Erythroblast (primary cell): ENCODE data around the gene MCF2L.

ENCODE experiments used
- DNase-seq, 2 experiments: peaks; one replicate each; lab custom pipeline; 2025; lab: John Stamatoyannopoulos, UW
- GATA1 ChIP-seq: IDR thresholded peaks from 2 replicates; pipeline ENCODE4 v1.6.1; 2011; ENCODE audit warnings: low read depth, mild to moderate bottlenecking, control low read depth, low read length, moderate library complexity
- POLR2A ChIP-seq: IDR thresholded peaks from 2 replicates; pipeline ENCODE4 v1.6.1; 2011; ENCODE audit warnings: mild to moderate bottlenecking, low read length

MCF2L gene

DNA sequence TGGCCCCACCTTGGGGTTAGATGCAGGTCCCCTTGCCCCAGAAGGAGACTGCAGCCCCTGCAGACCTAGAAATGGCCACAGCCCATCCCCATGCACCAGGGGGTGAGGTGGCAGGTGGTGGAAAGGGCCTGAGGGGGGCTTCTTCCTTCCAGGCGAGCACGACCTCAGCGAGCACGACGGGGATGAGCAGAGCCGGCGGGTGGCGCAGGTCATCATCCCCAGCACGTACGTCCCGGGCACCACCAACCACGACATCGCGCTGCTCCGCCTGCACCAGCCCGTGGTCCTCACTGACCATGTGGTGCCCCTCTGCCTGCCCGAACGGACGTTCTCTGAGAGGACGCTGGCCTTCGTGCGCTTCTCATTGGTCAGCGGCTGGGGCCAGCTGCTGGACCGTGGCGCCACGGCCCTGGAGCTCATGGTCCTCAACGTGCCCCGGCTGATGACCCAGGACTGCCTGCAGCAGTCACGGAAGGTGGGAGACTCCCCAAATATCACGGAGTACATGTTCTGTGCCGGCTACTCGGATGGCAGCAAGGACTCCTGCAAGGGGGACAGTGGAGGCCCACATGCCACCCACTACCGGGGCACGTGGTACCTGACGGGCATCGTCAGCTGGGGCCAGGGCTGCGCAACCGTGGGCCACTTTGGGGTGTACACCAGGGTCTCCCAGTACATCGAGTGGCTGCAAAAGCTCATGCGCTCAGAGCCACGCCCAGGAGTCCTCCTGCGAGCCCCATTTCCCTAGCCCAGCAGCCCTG, 149.4 kb downstream of the MCF2L start:
- no peak for TF ChIP-seq POLR2A
- no peak for TF ChIP-seq GATA1
- DNase-seq = no peak

DNA sequence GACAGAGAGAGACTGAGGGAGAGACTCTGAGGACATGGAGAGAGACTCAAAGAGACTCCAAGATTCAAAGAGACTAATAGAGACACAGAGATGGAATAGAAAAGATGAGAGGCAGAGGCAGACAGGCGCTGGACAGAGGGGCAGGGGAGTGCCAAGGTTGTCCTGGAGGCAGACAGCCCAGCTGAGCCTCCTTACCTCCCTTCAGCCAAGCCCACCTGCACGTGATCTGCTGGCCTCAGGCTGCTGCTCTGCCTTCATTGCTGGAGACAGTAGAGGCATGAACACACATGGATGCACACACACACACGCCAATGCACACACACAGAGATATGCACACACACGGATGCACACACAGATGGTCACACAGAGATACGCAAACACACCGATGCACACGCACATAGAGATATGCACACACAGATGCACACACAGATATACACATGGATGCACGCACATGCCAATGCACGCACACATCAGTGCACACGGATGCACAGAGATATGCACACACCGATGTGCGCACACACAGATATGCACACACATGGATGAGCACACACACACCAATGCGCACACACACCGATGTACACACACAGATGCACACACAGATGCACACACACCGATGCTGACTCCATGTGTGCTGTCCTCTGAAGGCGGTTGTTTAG, 150.3 kb downstream of the MCF2L start:
- no peak for TF ChIP-seq POLR2A
- no peak for TF ChIP-seq GATA1
- no peak for DNase-seq

DNA sequence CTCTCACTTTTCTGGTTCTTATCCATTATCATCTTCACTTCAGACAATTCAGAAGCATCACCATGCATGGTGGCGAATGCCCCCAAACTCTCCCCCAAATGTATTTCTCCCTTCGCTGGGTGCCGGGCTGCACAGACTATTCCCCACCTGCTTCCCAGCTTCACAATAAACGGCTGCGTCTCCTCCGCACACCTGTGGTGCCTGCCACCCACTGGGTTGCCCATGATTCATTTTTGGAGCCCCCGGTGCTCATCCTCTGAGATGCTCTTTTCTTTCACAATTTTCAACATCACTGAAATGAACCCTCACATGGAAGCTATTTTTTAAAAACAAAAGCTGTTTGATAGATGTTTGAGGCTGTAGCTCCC, 150.8 kb downstream of the MCF2L start:
- no peak for TF ChIP-seq POLR2A
- TF ChIP-seq GATA1 = no peak
- DNase-seq = no peak

DNA sequence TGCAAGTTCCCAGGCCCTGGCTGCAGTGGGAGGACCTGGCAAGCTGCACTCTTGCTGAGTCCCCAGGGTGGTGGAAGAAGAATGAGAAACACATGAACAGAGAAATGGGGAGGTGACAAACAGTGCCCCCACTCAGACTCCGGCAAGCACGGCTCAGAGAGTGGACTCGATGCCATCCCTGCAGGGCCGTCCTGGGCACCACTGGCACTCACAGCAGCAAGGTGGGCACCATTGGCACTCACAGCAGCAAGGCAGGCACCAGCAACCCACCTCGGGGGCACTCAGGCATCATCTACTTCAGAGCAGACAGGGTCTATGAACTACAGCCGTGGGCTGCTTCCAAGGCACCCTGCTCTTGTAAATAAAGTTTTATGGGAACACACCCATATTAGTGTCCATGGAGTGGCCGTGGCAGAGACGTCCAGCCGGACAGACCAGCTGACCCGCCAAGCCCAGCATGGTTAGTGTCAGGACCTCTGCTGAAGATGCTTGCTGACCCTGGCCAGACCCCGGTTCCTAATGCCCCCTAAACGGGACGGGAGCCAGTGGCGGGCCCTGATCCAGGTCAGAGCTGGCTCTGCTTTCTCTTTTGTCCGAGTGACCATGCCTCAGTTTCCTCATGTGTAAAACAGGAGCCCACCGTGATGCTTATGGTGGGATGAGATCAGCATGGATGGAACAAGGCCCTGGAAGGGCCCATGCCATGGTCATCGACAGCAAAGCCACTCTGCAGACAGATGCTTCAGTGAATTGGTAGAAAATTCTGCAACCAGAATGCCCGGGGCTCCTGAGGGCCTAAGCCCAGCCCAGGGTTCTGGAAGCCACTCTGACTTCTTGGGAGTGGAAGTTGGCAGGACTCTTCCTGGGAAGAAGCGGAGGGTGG, 151.5 kb downstream of the MCF2L start:
- no peak for DNase-seq
- no peak for TF ChIP-seq GATA1
- TF ChIP-seq POLR2A = no peak

DNA sequence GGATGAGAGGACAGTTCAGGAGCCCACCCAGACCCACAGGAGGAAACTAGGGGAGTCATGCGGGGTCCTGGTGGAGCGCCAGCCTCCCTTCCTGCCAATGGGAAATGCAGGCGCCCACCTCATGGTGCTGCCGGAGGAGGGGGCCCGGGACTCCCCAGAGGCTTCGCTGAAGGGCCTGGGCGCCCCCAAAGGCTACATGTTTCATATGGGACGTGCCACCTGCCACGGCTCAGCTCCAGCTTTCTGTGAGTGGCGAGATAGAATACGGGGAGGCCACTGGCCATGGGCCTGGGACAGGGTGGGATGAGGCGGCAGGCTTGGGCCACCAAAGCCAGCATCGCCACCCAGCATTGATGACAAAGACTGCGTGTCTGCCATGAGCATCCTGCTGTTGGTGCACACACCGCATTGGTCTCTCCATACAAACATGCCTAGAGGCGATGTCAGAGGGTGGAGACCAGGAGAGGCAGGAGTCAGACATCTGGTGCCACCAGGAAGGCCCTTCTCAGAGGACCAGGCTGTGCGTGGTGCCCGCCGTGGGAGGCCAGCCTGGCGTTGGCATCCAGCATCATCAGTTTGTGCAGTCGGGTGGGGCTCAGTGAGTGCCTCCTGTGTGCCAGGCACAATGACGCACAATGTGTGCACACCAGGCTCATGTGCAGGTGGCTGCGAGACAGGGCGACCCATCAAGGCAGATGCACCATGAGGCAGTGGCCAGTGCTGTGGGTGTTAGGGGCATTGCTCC, 152.3 kb downstream of the MCF2L start:
- TF ChIP-seq POLR2A (no peak), GATA1 (no peak)
- no peak for DNase-seq

DNA sequence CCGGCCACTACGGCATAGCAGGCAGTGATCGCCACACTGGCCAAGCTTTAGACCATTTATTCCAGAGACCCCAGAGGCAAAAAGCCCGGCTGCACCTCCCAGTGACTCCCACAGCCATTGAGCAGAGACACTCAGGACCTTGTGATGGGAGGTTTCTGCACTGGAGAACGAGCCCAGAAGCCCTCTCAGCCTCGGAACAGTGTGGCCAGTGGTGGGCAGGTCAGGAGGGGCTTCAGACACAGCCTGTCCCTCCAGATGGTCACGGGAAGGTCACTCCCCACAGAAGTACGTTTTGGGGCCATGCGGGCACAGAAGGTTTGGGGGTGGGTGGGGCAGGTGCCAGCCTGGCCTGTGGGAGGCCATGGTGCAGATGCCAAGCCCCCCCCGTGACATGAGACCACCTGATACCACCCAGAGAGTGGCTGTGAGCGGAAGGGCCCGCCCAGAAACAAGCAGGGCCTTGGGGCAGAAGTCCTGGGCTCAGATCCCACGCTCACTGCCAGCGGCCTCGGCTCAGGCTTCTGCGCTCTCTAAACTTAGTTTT, 153.0 kb downstream of the MCF2L start:
- TF ChIP-seq POLR2A (no peak), GATA1 (no peak)
- DNase-seq = no peak

DNA sequence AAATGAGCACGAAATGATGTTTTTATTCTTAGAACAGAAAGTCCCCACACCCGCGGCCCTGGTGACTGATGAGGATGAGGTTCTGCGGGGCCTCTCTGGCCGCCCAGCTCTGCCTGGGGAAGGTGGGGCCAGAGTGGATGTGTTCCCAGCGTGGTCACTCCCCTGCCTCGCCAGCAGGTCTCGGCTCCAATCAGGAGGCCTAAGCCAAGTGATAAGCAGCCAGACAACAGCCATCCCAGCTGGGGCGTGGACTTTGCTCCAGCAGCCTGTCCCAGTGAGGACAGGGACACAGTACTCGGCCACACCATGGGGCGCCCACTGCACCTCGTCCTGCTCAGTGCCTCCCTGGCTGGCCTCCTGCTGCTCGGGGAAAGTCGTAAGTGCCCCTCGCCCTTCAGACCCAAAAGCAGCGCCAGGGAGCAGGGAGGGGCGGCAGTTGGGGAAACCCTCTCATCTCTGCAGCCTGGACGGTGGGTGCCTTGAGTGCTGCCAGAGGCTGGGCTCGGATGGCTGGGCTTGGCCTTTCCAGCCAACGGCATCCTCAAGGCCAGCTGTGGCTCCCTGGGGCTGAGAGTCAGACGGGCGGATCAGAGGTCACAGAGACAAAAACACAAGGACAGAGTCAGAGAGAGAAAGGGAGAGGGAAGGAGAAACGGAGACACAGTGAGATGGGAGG, 153.7 kb downstream of the MCF2L start, which contains the start of gene F10:
Gene F10 (plus strand): TSS at position 250 of the 676 bp plus-strand sequence. CDS start 57 bp downstream, at position 307.
- TF ChIP-seq POLR2A = no peak
- TF ChIP-seq GATA1 = no peak
- DNase-seq = no peak

DNA sequence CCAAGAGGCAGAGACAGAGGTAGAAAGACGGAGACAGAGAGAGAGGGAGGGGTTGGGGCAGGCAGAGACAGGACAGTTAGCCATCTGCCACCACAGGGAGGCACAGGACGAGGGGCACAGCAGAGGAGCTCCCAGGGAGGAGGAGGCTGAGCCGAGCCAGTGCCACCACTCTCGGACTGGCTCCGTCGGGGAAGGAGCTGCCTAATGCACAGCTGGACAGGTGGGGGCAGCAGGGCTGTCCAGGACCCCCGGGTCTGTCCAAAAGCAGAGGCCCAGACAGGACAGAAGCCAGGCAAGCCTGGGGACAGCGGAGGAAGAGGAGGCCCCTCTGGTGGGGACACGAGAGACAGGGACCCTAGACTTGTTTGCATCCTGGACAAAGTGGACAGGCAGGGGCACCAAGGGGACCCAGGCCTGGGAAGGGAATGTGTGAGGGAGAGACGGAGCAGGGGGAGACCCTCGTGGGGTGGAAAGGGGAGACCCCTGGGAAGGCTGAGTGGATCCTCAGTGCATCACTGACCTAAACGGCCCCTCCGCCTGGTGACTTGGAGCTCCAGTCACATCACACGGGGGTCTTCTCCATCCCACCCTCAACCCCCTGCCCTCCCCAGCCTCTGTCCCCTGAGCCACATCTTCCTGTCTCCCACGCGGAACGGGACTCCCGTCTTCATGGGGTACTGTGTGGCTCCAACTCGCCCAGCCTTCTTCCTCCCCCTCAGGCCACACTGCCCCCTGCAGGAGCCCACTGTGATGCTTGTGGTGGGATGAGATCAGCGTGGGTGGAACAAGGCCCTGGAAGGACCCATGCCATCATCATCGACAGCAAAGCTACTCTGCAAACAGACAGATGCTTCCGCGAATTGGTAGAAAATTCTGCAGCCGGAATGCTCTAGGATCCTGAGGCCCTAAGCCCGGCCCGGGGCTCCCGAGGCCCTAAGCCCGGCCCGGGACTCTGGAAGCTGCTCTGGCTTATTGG, 154.5 kb downstream of the MCF2L start:
- DNase-seq = peak in 1 of 2 experiments; percentile 36
- TF ChIP-seq POLR2A (no peak), GATA1 (no peak)

DNA sequence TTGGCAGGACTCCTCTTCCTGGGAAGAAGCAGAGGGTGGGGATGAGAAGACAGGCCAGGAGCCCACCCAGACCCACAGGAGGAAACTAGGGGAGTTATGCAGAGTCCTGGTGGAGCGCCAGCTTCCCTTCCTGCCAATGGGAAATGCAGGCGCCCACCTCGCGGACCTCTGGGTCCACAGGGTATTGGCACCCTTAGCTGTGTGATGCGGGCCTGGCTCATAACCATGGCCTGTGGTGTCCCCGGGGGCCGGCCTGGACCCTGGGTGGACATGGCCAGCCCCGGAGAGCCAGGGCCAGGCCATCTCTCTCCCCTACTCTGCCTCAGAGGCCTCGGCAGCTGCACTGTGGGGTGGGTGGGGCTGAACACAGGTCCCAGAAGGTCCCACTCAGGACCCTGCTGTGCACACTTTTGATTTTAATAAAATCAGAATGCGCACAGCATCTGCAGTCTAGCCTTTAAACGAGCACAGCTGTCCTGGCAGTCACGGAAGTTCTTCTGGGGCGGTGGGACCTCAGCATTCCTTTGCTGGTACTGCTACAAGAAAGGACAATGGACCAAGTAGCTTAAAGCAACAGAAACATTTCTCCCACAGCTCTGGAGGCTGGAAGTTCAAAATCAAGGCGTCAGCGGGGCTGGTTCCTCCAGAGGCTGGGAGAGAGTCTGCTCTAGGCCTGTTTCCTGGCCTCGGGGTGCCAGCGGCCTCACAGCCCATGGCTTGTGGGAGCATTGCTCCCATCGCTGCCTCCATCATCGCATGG, 155.4 kb downstream of the MCF2L start:
- no peak for TF ChIP-seq GATA1
- TF ChIP-seq POLR2A = no peak
- no peak for DNase-seq

DNA sequence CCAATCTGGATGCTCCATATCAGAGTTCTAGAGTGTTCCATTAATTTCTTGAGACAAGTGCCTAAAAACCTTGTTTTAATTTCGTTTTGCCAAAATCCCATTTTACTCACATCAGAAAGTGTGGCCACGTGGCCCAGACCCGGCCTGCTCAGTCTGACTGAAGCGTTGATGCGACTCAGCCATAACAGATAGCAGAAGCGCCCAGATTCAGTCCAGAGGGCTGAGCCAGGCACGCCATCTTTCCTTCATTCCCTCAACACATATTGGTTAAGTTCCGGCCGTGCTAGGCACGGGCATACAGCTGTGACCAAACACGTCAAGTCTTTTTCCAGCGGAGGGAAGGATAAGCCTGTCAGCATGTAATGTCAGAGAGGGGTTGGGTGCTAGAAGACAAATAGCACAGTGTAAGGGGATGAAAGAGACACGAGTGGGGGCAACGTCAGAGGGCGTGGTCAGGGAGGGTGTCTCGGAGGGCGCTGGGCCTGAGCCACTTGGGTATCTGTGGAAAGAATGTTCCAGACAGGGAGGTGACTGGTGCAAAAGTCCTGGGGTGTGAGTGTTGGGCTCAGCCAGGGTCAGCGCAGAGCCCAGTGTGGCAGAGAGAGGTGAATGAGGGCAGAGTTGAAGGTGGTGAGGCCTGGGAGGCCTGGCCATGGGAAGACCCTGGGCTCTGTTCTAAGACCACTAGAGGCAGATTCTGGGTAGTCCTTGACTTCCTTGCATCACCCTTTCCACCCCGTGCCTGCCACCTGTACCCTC, 156.7 kb downstream of the MCF2L start:
- no peak for TF ChIP-seq GATA1
- TF ChIP-seq POLR2A = no peak
- DNase-seq = no peak
